Epithelial cell of proximal tubule (primary cell): ENCODE results near the gene MALRD1. TPM values are rescaled to one million over a fixed set of nuclear protein-coding genes. Genes with fewer than 3 reads are reported as not detected.

ENCODE experiments used
- DNase-seq: peaks from one replicate; pipeline ENCODE4 v3.0.0-alpha.2; 2011; ENCODE audit warnings: low read depth
- H3K4me3 ChIP-seq: 2 replicates; pipeline ENCODE4 v1.5.1; 2011; ENCODE audit warnings: low read depth, mild to moderate bottlenecking, low read length
- CTCF ChIP-seq: conservative IDR thresholded peaks from 2 replicates; pipeline ENCODE4 v1.5.1; 2012; ENCODE audit warnings: low read depth, mild to moderate bottlenecking, low read length
- total RNA-seq: library from RNA; depleted of rRNA; stranded (reverse); fragments of >200 nt; gene quantifications from 2 replicates; pipeline ENCODE4 v1.2.3, GENCODE V29; 2015

The MALRD1 gene
- total RNA-seq, 1 donor from 2014 or later, result 0.06 TPM

GRCh38 chr10:19777806-19778205 lies 729.2 kb downstream of the MALRD1 start:
- no peak for TF ChIP-seq CTCF
- no peak overlapping the region for H3K4me3 ChIP-seq
- no peak for DNase-seq

- no peak for DNase-seq
- no peak overlapping the region for H3K4me3 ChIP-seq
- TF ChIP-seq CTCF, result no peak
These were observed 730.4 kb downstream of the MALRD1 start for GRCh38 chr10:19778996-19779395.

GRCh38 chr10:19782430-19783089 lies 734.0 kb downstream of the MALRD1 start:
- TF ChIP-seq CTCF, result no peak
- no peak for DNase-seq
- no peak overlapping the region for H3K4me3 ChIP-seq

GRCh38 chr10:19783721-19784120 lies 735.1 kb downstream of the MALRD1 start:
- no peak overlapping the region for H3K4me3 ChIP-seq
- no peak for DNase-seq
- no peak for TF ChIP-seq CTCF
